Renal cortical epithelial cell (primary cell): ENCODE results near the gene PSRC1. TPM values are rescaled to one million over a fixed set of nuclear protein-coding genes. Genes with fewer than 3 reads are reported as not detected.

ENCODE experiments used
- DNase-seq: peaks from one replicate; pipeline ENCODE4 v3.0.0-alpha.2; 2011; ENCODE audit warnings: low read depth
- total RNA-seq: library from RNA; depleted of rRNA; stranded (reverse); fragments of >200 nt; gene quantifications from 2 replicates; pipeline ENCODE4 v1.2.3, GENCODE V29; 2014

PSRC1 gene
- total RNA-seq, 1 donor from 2014 or later, result 1.5 TPM

- DNase-seq, result no peak
Observed at GRCh38 chr1:109272021-109272799, 10.7 kb downstream of the PSRC1 start.

- no peak for DNase-seq
Observed at GRCh38 chr1:109271458-109271857, 11.5 kb downstream of the PSRC1 start.

GRCh38 chr1:109270623-109271317 is 12.2 kb downstream of the PSRC1 start:
- DNase-seq, result no peak

GRCh38 chr1:109269981-109270622 is 12.8 kb downstream of the PSRC1 start:
- no peak for DNase-seq

- DNase-seq, result no peak
Observed at GRCh38 chr1:109269212-109269980, 13.5 kb downstream of the PSRC1 start.

GRCh38 chr1:109268431-109269211 is 14.3 kb downstream of the PSRC1 start:
- DNase-seq, result no peak

GRCh38 chr1:109267743-109268300 is 15.1 kb downstream of the PSRC1 start:
- no peak for DNase-seq

GRCh38 chr1:109266965-109267364 is 16.0 kb downstream of the PSRC1 start:
- no peak for DNase-seq

- DNase-seq, result no peak
Observed at GRCh38 chr1:109265741-109266330, 17.1 kb downstream of the PSRC1 start.

- no peak for DNase-seq
Observed at GRCh38 chr1:109265016-109265415, 17.9 kb downstream of the PSRC1 start.

- no peak for DNase-seq
Observed at GRCh38 chr1:109264379-109264755, 18.6 kb downstream of the PSRC1 start.

GRCh38 chr1:109263597-109264378 is 19.2 kb downstream of the PSRC1 start:
- DNase-seq, result peak; percentile 80

- DNase-seq, result no peak
Observed at GRCh38 chr1:109263234-109263596, 19.7 kb downstream of the PSRC1 start.

- DNase-seq, result no peak
Observed at GRCh38 chr1:109262231-109263055, 20.5 kb downstream of the PSRC1 start.

GRCh38 chr1:109261578-109261977 is 21.4 kb downstream of the PSRC1 start:
- no peak for DNase-seq

- DNase-seq, result no peak
Observed at GRCh38 chr1:109261006-109261405, 21.9 kb downstream of the PSRC1 start.

- no peak for DNase-seq
Observed at GRCh38 chr1:109259674-109260557, 23.0 kb downstream of the PSRC1 start.
